Retinal pigment epithelial cell (primary cell): ENCODE measurements around the gene LANCL2.

Source experiments
- DNase-seq: peaks from one replicate; pipeline ENCODE4 v3.0.0-alpha.2; 2010; ENCODE audit warnings: low read depth
- H3K4me3 ChIP-seq: 2 replicates; pipeline ENCODE4 v1.5.1; 2011; ENCODE audit warnings: mild to moderate bottlenecking, low read length, control low read depth, moderate library complexity
- CTCF ChIP-seq: conservative IDR thresholded peaks from 2 replicates; pipeline ENCODE4 v1.5.1; 2011; ENCODE audit warnings: low read depth, low read length, control low read depth, inconsistent platforms

LANCL2 gene

GRCh38 chr7:55336540-55336939 lies 28.6 kb upstream of the LANCL2 start:
- TF ChIP-seq CTCF, result no peak

DNA sequence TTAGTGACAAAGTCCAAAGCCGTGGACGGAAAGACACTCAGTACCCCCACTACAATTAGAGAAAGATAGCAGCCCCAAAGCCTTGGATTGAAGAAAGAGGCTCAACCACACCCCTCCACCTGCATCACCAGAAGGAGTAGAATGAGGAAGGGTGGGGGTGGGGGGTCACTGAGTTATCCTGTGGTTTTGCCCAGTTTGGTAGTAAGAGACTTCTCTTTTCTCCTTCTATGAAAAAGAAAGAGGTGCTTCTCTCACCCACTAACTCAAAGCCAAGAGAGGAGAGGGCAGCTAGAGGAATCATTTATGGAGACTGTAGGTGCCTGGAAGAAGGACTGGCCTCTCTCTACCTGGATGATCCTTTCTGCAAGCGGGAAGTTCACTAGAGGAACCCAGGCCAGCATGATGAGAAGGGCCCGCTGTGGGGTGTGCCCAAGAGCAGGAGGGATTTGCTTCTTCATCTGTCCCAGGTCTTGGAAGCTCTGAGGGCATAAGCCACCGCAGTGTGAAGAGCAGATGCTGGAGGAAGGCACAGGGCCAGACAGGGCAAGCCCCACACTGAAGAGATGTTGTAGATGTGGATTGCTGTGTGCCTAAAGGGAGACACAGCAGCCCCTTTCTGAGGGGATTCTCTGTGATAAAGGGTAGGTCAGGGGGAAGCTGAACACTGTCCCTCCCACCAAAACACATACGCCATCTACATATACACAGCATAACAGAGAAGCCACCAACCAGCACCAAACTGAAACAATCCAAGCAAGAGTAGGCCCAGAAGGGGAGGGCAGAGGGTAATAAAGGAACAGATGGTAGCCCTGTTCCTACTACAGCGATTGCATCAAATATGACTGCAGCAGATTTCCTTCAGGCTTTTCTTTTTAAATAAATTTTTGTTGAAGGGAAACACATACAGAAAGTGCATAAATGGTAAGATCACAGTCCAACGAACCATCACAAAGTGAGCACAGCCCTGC lies 25.8 kb upstream of the LANCL2 start:
- no peak overlapping the region for H3K4me3 ChIP-seq
- no peak for TF ChIP-seq CTCF
- DNase-seq, result no peak

More at GRCh38 chr7:55336540-55336939, 28.6 kb upstream of the LANCL2 start:
- no peak for DNase-seq
- no peak overlapping the region for H3K4me3 ChIP-seq

DNA sequence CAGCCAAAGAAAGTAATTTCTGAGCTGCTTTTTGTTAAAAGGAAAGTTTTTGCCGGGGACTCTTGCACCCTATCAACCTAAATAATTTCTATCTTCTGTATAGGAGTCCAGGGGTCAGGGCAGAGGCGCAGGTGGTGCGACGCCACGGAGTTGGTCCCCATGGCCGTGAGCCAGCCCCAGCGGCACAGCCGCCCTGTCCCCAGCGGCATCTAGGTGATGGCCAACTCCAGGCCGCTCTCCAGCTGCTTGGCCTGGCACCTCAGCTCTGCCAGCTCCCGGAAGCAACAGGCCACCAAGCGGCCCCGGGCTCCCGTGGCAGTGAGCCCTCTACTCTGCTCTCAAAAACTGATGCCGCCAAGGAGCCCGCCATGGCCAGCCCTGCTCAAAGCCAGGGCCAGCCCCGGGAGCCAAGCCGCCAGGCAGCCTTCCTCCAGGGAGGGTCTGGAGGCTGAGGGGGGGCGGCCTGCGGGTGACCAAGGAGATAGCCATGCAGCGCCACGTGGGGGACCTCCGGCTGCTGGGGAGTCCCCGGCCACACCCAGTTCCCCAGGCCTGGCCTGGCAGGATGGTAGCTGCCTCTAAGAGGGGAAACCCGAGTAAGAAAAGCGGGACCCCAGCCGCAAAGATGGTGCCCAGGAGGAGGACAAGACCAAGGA lies 22.8 kb upstream of the LANCL2 start:
- no peak overlapping the region for H3K4me3 ChIP-seq
- TF ChIP-seq CTCF, result no peak
- no peak for DNase-seq

DNA sequence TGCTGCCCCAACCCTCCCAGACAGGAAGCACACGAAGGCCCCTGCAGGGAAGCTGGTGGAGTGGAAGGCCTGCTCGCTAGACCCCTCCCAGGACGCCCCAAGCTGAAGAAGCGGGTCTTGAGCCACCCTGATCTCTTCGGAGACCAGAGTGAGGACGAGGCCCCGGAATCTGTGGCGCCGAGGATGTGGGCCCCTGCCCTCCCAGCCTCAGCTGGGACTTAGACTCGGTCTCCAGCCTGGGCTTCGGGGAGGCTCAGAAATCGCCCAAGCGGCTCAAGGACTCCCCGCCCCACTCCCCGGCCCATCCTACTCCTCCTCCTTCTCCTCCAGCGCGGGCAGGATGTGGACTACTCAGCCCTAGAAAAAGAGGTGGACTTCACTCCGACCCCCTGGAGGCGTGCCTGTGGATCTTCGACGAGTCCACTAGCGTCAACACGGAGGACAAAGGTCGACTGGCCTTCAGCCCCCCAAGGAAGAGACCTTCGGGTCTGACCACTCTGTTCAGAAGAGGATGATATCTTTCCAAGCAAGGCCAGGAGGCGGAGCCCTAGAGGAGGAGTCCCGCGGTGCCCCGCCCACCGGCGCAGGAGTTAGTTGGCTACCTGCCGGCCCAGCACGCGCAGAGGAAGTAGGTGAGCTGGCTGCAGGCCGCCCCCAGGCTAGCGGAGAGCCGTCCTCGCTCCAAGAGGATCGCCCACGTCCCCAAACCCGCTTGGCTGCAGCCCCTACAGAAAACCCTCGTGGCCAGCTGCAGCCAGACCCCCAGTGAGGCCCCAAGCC lies 21.9 kb upstream of the LANCL2 start:
- DNase-seq, result no peak
- no peak overlapping the region for H3K4me3 ChIP-seq
- no peak for TF ChIP-seq CTCF

DNA sequence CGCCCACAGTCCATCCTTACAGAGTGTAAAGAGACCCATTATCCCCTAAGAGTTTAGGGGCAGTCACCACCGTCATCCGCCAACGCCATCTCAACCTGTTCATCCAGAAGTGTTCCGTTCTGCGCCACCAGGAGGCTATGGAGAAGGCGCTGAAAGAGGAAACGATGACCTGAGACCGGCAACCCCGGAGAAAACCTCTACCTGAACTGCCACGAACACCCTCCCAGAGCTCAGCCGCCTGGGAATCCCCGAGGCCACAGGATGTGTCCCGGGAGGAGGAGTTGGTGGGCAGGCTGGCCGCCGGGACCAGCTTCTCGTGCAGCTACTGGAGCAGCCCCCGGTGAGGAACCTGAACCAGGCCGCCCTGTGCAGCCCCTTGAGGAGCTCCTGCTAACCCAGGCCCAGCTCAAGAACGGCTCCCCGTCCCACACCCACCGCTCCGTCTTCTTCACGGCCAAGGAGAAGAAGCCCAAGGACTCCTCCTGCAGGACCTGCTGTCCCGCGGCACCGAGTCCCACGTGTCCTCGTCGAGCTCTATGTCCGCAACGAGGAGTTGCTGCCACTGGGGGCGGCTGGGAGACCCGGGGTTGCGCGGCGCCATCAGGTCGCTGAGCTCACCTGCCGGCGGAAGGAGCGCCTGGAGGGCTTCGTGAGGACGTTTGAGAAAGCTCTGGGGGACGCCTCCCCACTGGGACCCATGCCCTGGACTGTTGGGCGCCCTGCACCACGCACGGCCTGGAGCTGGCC lies 21.1 kb upstream of the LANCL2 start:
- no peak for DNase-seq

More for the DNA sequence above, 21.1 kb upstream of the LANCL2 start:
- H3K4me3 ChIP-seq, result no peak overlapping the region
- TF ChIP-seq CTCF, result no peak
